ENCODE results near the gene PAF1. TPM values are rescaled to one million over a fixed set of nuclear protein-coding genes. Genes with fewer than 3 reads are reported as not detected.

PAF1 gene
- total and polyA plus RNA-seq, 2 of the 13 experiments (the other 11 are each of a cell fraction or from before 2014, with no cell fraction given): 30.2 to 31.1 TPM

DNA sequence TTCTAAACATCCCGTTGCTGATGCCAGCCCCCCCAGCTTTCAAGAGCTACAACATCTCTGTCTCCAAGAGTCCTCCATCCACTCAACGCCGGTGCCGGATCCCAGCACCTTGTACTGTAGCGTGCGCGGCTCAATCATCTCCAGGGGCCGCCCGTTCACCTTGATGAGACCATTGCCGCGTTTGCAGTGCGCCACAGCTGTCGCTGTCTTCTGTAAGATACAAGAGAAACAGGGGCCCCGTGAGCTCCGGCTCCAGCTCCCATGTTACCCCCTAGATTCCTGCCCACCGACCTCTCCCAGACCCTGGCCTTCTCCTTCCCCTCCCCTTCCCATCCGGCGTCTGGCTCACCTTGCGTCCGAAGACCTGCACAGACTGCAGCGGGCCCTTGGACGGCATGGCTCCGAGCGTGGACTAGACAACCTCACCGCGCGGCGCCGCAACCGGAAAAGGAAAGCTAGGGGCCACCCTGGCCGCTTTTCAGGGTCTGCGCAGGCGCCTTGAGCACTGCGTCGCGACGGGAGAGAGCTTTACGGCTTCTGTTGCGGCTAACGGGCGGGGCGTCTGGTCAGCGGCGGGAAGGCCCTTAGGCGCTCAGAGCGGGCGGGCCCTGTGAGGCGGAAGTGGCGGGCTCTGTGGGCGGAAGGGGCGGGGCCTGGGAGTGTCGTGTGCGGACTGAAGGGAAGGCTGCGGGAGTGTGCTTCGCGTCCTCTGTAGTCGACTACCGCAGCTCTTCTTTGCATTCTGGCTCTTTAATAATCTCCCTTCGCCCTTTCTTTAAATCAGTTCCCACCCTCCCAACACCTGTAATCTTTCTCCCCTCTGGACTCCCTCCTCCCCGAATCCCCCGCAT lies 44.8 kb upstream of the PAF1 start, which contains the start of gene RPS16 (continued):
- no peak for TF ChIP-seq LCORL (IDR thresholded peaks at IDR 0.05)
- peak; percentile 24; the same call in 1 of the 2 replicates for TF ChIP-seq LCORL (CRISPR knock-in tag; IDR thresholded peaks at IDR 0.05)
- TF ChIP-seq, protein P1, sequence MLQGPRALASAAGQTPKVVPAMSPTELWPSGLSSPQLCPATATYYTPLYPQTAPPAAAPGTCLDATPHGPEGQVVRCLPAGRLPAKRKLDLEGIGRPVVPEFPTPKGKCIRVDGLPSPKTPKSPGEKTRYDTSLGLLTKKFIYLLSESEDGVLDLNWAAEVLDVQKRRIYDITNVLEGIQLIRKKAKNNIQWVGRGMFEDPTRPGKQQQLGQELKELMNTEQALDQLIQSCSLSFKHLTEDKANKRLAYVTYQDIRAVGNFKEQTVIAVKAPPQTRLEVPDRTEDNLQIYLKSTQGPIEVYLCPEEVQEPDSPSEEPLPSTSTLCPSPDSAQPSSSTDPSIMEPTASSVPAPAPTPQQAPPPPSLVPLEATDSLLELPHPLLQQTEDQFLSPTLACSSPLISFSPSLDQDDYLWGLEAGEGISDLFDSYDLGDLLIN (CRISPR knock-in tag; IDR thresholded peaks at IDR 0.05; ENCODE audit: borderline replicate concordance): peak; percentile 83; the same call in 1 of the 2 replicates
- peak; percentile 72 for TF ChIP-seq PTBP1 (IDR thresholded peaks at IDR 0.05; ENCODE audit: low read depth, low read length, poor library complexity, severe bottlenecking)
- TF ChIP-seq ZXDC (CRISPR knock-in tag; IDR thresholded peaks at IDR 0.05): peak; percentile 100
- TF ChIP-seq, protein P2, sequence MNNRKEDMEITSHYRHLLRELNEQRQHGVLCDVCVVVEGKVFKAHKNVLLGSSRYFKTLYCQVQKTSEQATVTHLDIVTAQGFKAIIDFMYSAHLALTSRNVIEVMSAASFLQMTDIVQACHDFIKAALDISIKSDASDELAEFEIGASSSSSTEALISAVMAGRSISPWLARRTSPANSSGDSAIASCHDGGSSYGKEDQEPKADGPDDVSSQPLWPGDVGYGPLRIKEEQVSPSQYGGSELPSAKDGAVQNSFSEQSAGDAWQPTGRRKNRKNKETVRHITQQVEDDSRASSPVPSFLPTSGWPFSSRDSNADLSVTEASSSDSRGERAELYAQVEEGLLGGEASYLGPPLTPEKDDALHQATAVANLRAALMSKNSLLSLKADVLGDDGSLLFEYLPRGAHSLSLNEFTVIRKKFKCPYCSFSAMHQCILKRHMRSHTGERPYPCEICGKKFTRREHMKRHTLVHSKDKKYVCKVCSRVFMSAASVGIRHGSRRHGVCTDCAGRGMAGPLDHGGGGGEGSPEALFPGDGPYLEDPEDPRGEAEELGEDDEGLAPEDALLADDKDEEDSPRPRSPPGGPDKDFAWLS (CRISPR knock-in tag; IDR thresholded peaks at IDR 0.05; ENCODE audit: borderline replicate concordance): peak; percentile 93; the same call in 1 of the 2 replicates
- TF ChIP-seq RBFOX2 (IDR thresholded peaks at IDR 0.05; ENCODE audit: low read depth, low read length): peak; percentile 100
- TF ChIP-seq KLF9 (CRISPR knock-in tag; IDR thresholded peaks at IDR 0.05; ENCODE audit: low read depth): 0 out of 2 replicates have a peak, but pooled peaks have one; percentile 28
- TF ChIP-seq NR2F6 (IDR thresholded peaks at IDR 0.05): no peak
- TF ChIP-seq NR2F6 (CRISPR knock-in tag; IDR thresholded peaks at IDR 0.05): no peak; the same call in 1 of the 2 replicates
- no peak for TF ChIP-seq ZNF260 (CRISPR knock-in tag; IDR thresholded peaks at IDR 0.05; ENCODE audit: borderline replicate concordance, low read depth)
- TF ChIP-seq ELF3 (CRISPR knock-in tag; IDR thresholded peaks at IDR 0.05): peak; percentile 84
- TF ChIP-seq, protein P3, sequence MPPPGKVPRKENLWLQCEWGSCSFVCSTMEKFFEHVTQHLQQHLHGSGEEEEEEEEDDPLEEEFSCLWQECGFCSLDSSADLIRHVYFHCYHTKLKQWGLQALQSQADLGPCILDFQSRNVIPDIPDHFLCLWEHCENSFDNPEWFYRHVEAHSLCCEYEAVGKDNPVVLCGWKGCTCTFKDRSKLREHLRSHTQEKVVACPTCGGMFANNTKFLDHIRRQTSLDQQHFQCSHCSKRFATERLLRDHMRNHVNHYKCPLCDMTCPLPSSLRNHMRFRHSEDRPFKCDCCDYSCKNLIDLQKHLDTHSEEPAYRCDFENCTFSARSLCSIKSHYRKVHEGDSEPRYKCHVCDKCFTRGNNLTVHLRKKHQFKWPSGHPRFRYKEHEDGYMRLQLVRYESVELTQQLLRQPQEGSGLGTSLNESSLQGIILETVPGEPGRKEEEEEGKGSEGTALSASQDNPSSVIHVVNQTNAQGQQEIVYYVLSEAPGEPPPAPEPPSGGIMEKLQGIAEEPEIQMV (CRISPR knock-in tag; IDR thresholded peaks at IDR 0.05; ENCODE audit: low read depth): peak; percentile 98; the same call in 1 of the 2 replicates
- TF ChIP-seq NCOA5 (CRISPR knock-in tag; IDR thresholded peaks at IDR 0.05): no peak
- TF ChIP-seq ZNF367 (CRISPR knock-in tag; IDR thresholded peaks at IDR 0.05; ENCODE audit: borderline replicate concordance): 0 out of 2 replicates have a peak, but pooled peaks have one; percentile 68
- TF ChIP-seq, protein P4, sequence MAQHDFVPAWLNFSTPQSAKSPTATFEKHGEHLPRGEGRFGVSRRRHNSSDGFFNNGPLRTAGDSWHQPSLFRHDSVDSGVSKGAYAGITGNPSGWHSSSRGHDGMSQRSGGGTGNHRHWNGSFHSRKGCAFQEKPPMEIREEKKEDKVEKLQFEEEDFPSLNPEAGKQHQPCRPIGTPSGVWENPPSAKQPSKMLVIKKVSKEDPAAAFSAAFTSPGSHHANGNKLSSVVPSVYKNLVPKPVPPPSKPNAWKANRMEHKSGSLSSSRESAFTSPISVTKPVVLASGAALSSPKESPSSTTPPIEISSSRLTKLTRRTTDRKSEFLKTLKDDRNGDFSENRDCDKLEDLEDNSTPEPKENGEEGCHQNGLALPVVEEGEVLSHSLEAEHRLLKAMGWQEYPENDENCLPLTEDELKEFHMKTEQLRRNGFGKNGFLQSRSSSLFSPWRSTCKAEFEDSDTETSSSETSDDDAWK (CRISPR knock-in tag; IDR thresholded peaks at IDR 0.05): no peak
- no peak for TF ChIP-seq ZNF562 (CRISPR knock-in tag; IDR thresholded peaks at IDR 0.05; ENCODE audit: borderline replicate concordance)
- TF ChIP-seq NFATC3 (CRISPR knock-in tag; IDR thresholded peaks at IDR 0.05): peak; percentile 90
- TF ChIP-seq RBM22 (optimal IDR thresholded peaks at IDR 0.05; ENCODE audit: low read length): peak; percentile 54

Measured in HepG2 (cell line).